Glomerular visceral epithelial cell (primary cell): ENCODE data around the gene PDE2A.

ENCODE experiments used
- DNase-seq: peaks from one replicate; pipeline ENCODE4 v3.0.0-alpha.2; 2016; ENCODE audit errors: extremely low spot score

Gene PDE2A

DNA sequence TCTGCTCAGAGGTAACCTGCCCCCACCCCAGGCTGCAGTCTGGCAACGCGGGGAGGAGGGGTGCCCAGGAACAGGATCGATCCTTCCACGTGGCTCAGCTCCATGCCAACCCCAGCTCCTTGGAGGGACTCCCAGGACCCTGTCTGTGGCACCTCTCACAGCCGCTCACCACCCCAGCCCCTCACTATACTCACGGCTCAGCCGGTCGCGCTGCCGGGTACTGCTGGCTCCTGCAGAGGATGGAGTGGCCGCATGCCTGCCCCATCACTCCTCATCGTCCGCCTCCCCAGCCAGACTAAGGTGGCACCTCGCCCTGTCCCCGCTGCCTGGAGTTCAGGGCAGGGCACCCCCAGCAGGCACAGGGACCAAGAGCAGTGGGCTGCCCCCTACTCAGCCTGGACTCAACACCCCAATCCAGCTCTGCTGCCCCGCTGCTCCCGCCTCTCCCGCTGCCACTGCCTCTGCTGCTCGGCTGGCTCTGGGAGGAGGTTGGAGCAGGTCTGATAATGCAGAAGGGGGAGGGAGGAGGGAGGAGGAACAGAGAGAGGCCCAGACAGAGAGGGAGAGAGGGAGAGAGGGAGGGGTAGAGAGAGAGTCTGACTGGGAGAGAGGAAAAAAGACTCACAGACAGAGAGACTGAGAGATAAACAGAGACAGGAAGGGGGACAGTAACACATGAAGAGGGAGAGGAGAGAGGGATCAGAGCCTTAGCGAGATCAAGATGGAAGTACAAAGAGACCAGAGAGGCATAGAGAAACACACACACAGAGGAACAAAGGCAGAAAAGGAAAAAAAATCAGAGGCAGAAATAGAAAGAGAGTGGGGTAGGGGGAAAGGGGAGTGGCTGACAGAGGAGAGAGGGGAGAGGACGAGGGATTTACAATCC lies at the start of gene PDE2A:
TSS of gene PDE2A (minus strand) at position 480 of the 886 bp plus-strand sequence. CDS start at position 265, 215 bp downstream.
- no peak for DNase-seq

DNA sequence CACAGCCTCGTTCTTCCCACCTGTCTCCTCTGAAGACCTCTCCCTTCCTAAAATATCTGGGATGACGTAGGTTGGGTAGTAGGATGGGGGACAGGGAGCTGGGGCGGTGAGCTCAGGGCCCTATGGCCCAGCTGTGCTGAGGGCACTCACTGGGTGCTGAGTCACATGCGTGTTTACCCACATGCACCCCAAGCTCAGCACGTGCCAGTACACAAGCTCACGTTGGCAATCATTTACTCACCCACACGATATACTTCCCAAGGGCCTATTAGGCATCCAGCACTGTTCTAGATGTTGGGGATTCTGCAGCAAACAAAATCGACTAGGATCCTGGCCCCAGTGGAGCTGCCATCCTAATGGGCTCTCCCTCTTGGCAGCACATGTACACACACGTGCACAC lies 49.3 kb upstream of the PDE2A start:
- DNase-seq = peak; percentile 73

DNA sequence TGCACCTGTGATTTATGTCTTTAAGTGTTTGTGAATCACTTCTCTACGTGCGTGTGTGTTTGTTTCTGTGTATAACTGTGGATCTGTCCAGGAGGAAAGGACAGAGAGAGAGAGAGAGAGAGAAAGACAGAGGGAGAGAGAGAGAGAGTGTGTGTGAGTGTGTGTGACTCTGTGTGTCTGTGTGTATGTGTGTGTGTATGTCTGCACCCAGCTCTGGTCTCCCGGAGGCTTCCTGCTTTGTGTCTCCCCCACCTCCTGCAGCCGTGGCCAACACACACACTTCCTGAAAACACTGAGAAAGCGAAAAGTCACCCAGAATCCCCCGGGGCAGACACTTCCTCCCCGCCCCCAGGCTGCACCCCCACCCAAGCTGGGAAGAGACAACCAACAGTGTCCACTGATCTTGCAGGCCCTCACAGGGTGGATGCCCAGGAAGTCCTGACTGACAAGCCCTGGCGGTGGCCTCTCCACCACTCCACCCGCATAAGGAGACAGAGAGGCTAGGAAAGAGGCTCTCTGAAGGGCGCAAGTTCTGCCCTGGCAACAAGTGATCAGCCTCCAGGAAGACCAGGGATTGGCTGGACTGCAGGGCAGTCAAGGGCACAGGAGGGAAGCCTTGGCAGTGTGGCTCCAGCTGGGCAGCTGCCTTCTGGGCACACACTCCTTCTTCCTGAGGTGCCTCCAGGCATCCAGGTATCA lies 48.0 kb upstream of the PDE2A start:
- DNase-seq = peak; percentile 87

DNA sequence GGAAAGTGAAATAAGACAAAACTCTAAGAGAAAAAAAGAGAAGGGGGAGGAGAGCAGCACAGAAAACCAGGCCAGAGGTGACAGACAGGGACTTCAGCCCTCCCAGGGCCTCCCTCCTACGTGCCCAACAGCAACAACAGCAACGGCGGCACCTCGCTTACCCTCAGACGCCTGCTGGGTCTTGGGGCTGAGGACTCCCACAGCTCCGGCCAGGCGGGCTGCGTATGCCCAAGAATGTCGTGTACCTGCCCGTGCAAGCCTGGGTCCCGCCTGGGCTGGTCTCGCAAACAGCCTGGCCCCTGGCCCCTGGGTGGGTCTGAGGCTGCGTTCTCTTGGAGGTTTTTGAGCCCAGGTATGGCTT lies 47.4 kb upstream of the PDE2A start:
- peak; percentile 16 for DNase-seq

DNA sequence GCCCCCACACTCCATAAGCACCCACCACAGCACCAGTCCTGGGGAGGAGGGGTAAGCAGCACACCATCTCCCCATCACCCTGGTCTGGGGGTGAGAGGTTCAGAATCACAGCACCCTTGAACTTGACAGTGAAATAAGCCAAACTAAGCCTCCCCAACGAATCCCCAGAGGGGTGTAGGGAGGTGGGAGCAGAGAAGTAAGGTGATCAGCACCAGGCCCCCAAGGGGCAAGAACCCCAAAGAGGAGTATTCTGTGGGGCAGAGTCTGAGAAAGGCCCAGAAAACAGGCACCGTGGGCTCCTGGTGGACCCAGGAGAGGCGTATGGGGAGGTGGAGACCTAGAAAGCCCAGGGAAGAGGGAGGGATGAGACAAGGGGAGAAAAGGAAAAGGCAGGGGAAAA lies 47.1 kb upstream of the PDE2A start:
- DNase-seq = no peak

DNA sequence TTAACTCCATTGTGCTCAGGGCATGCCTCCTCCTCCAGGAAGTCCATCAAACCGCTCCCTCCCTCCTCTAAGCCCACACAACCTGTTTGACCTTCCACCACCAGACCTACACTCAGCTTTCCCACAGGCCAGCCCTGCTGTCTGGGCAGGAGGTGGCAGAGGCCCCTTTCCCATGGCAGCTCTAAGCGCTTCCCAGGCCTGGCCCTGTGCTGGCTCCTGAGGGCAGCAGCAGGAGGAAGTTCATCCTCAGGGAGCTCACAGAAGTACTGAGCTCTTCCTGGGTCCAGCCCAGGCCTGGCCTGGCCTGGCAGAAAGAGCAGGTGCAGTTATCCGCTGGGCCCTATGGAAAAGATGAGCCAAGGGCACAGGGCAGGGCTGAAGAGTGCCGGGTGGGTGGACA lies 46.6 kb upstream of the PDE2A start:
- DNase-seq = no peak

DNA sequence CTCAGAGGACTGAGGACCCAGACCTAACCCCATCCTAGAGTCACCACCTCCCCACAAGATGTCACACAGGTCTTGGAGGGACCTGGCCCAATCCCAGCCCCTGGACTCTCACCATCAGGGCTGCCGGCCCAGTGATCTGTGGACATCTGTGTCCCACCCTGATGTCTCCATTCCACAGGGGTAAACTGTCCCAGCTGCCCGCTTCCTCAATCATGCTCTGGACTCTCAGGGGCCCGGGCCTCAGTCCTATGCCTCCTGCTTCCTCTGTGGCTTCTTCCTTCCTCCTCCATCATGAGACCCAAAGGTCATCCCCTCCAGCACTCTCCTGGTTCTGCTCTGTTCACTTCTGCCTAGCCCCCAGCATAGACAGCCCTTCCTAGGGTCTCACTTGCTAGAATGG lies 45.8 kb upstream of the PDE2A start:
- DNase-seq = no peak

DNA sequence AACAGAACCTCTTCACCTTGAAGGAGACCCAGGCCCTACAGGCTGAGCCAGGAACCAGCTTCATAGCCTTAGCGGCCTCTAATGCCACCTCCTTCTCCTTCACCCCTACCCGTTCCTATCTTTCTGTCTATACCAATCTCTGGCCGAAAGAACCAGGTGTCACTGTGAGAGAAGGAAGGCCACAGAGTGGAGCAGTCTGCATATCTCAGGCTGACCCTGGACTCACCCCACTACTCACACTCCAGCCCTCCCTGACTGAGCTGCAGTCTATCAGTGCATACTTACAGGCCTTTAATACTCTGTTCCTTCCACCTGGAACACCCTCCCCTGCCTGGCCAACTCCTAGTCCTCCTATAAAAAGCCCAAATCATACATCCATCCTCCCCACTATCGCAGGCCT lies 45.3 kb upstream of the PDE2A start:
- DNase-seq = no peak

DNA sequence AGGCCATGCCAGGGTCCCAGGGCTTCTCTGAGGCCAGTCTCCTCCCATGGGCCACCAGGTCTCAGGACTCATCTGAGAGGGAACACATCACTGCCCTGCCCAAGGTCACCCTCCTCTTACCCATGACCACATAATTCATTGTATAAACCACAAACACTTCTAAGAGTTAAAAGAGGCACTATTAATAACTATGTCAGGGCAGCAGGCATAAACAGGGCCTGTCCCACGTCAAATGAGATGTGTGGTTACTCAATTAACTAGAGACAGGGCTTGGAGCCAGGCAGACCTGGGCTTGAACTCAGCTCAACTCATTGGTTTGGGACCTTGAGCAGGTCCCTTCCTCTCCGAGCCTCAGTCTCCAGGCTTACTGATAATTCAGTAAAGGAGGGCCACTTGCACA lies 44.9 kb upstream of the PDE2A start:
- peak; percentile 67 for DNase-seq

DNA sequence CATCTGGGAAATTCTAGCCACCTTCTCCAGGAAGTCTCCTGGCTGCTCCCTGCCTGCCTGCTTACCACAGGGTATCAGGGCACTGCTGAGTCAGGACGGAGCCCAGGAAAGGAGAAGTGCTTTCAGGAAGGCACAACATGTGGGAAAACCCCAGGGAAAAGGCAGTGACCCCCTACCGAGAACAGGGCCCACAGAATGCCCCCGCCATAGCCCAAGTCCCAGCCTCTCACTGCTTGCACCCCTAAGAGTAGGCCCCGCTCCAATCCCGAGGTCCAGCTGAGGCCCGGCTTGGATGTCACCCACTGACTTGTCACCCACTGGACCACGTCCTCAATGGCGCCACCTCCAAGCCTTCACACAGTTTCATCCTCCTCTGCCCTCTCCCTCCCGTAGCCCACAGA lies 43.9 kb upstream of the PDE2A start:
- peak; percentile 81 for DNase-seq

DNA sequence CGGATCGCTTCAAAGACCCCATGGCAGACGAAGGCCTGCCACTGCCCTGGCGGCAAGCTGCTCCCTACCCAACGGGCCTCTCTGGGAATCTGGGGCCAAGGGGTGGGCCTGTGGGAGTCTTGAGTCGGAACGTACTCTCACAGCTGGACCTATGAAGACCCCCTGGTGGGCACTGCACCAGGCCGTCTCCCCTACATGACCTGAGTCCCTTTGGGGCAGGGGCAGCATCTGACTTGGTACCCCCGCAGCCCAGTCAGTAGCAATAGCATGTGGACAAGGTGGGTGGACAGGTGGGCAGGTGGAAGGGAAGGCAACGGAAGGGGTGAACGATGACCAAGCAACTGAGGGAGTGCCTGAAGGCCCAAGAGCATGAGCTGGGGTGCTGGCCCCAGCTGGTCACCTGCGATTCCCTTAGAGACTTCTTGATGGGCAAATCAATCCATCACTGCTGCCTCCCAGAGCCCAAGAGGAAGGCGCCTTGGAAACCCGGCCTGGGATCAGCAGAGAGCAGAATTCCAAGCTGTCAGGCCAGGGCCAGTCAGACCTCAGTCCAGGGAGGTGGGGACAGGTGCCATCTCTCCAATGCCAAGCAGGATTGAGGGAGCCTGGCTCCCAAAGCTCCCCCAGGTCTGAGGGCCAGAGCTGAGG lies 42.7 kb upstream of the PDE2A start:
- no peak for DNase-seq

DNA sequence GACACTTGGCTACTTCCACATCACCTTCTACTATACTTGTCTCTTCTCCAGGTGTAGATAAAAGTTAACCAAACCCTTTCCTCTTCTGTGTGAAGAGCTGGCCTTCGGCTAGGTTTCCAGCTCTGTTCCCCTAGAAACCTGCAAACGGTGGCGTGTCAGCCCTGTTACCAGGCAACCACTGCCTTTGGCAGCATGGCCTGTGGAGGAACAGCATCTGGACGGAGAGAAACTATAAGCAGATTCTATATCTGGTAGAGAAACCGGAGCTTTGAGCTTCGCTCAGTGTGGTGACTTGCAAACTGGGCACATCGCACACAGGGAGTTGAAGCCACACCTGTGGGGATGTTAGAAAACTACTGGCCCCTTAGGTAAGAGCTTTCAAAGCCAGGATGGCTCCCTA lies 42.1 kb upstream of the PDE2A start:
- DNase-seq = no peak

DNA sequence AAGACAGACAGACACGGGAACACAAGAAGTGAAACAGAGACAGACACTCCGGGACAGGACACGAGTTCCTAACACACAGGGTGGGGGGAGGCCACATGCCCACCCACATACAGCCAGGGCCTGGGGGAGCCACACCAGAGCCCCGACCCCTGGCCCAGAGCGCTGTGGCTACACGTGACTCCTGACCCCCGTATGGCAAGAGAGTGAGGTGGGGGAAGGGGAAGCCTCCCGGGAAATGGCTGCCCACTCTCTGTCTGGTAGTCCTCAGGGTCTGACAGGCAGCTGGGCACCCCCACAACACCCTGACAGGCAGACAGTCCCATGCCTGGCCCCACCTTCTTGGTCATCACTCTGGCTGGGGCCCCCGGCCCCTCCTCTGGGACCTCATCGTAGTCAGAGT lies 38.6 kb upstream of the PDE2A start:
- no peak for DNase-seq

DNA sequence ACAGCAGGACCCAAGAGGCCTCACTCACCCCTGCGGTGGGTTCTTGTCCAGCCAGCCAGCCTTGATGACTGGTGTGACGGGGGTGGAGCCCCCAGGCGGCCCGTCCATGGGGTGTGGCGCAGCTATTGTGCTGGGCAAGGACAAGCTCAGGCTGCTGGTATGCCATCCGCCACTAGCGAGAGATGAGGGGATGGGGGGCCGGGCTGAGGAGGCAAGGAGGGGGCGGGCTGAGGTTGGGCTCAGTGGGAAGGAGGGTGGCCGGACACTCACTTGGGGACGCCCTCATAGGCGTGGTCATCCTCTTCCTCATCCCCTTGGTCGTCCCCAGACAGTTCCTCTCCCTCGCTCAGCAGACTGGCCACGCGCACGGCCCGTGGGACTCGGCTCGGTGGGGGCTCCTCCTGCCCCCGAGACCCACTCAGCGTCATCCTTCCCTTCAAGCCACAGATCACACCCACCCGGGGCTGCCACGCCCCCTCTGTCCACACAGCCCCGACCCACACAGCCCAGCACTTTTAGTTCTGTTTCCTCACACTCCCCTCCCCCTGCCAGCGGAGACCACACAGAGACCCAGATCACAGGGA lies 38.0 kb upstream of the PDE2A start:
- no peak for DNase-seq

DNA sequence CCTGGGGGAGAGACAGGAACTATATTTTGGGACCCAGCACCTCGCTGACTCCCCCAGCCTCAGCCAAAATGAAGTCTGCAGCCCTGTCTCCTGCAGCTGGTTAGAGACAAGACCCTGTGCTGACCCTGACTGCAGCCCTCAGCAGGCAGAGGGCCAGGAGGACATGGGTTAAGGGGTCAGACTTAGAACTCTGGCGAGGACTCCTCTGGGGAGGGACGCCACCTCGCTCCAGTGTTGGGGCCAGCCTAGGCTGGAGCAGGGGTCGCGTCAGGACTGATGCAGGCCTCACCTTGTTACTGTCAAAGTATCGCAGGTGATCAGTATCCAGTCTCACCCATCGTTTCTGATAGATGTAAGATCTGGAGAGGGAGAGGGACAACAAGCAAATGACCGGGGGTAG lies 36.9 kb upstream of the PDE2A start:
- no peak for DNase-seq

DNA sequence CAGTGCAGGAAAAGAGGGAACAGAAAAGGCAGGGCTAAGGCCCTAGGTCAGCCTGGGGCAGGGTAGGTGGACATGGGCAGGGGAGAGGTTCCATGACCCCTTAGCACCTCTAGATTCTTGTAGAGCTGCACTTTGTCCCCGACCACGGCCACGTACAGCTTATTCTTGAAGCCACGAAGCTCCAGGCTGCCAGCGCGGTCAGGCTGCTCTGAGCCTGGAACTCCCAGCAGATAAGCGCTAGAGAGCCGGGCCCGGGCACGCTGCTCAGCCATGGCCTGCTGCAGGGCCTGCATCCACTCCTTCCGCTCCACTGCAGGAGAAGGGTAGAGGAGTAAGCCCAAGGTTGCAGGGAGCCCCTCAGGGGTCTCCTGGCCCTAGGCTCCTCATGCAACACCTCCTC lies 36.1 kb upstream of the PDE2A start:
- DNase-seq = no peak

DNA sequence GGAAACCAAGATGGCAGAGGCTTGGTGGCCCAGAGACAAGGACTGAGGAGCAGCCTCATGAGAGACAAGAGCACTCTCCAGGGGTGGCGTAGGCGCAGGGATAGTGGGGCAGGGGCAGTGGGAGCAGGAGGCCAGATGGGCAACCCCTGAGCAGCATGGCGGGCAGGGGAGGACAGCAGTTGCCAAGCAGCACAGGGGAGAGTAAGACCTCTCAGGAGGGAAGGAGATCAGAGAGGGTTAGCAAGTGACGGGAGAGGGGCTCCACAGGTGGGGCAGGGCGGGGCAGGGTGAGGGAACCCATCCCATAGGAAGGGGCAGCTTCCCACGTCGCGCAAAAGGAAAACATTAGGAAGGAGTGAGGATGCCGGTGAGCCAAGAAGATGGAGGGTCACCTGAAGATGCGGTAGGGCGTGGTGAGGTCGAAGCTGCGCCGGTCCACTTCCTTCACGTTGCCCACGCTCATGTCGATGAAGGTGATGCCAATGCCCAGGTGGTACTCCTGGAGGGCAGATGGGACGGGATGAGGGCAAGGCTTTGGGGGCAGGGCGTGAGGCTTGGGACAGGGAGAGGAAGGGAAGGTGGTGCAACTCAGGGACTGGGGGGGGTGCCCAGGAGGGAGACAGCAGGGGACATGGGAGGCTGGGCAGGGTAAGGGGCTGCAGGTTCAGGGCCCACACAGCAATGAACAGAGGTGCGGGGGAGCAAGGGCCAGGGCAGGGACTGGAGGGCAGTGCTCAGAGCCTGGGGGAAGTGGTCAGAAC lies 35.4 kb upstream of the PDE2A start:
- no peak for DNase-seq

DNA sequence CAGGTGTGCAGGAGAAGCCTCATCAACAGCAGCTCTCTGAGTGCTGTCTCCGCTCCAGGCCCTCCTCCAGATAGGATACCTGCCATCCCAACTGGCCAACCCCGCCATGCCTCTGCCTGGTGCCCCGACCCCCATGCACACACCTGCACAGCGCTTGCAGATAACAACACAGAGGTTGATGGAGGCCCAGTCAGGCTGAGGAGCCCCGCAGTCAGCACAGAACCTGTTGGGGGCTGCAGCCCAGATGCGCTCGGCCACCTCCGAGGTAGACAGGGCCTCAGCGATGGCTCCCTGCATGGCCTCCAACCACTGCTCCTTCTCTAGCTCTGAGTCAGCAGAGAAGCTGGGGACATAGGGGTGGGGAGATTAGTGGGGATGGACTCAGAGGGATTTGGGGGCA lies 32.8 kb upstream of the PDE2A start:
- DNase-seq = no peak

DNA sequence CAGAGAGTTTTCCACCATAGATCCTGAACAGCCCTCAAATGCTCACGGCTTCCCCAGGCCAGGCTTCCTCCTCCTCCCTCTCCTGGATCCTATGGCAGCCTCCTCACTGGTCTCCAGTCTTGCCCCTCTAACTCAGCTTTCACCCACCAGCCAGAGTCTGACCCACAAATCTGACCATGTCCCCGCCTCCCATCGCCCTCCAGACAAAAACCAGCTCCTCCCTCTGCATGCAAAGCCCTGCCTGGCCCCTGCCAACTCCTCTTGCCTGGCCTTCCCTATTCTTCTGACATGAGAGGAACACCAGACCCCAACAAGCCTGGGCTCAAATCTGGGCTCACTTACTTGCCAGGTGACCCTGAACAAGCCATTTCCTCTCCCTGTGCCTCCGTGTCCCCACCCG lies 32.4 kb upstream of the PDE2A start:
- no peak for DNase-seq

DNA sequence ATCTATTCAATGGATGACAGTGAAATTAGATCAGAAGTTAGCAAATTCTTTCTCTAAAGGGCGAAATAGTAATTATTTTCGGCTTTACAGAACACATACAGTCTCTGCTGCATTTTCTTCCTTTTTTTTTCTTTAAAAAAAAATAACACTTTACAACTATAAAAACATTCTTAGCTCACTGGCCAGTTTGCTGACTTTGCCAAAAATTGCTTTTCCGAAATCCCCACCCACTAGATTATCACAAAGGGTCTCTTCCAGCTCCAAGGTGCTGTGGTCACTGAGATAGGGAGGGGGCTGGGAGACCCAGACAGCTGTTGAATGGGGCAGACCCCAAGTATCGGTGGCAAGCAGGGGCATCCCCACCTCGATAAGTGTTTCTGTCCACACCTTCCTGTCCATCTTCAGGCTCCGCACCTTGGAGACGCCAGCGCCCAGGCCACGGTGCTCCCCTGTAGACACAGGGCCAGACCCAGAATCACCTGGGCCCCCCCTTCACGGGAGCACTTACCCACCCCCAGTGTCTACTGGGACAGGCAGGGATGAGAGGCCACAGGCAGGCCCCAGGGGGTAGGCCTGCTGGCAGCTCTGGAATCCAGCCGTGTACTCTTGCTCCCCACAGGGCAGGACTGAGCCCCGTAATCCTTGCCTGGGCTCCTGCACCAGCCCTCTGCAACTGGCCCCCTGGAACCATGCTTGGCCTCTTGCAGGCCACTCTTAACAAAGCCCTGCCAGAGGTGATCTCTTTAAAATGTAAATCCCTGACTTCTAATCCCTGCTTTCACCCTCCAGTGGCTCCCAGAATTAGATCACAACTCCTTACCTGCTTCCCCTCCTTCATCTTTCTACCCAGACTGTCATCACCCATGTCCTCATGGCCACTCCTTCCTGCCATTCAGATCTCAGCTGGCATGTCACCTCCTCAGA lies 31.5 kb upstream of the PDE2A start:
- DNase-seq = no peak
